ENCODE data around the gene ELL. TPM values are rescaled to one million over a fixed set of nuclear protein-coding genes. Genes with fewer than 3 reads are reported as not detected.

Gene ELL
- polyA plus RNA-seq, 1 of the 3 experiments (the other 2 are of a cell fraction), result 7.4 TPM

DNA sequence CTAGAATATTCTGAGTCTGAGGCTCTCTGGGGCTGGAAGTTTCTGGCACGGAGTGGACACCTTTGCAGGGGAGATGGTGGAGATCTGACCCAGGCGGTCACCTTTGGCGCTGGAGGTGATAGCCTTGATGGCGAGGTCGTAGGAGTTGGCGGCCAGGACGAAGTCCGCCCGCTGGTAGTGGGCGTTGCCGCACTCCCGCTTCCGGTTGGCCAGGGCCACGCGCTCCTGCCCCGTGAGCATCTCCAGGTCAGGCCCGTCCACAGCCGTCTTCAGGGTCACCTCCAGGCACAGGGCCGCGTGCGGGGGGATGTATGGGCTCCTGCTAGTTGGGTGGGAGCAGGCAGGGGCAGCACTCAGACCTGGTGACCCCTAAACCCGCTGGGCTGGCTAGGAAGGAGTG lies 16.2 kb upstream of the ELL start:
- POLR2A ChIA-PET, result interaction anchor here (0.6 kb wide), 1 partner anchor 8 kb away, joined by 5 read pairs; no protein-coding TSS in a partner anchor
- no peak for DNase-seq
- Histone ChIP-seq H3K36me3 (replicated peaks in 1 of 2; ENCODE audit: control insufficient read depth in 1 of 2, insufficient read depth in 2 of 2, low read length in 1 of 2) (peaks cover 16 to 31% of the 10 kb centered on the region in 2 experiments), H3K9me3 (no peaks in the 10 kb centered on the region), H3K9ac (no peak overlapping the region), H3K79me2 (ENCODE audit: insufficient read depth) (peaks cover 17% of the 10 kb centered on the region), H3K27me3 (ENCODE audit: insufficient read depth) (no peaks in the 10 kb centered on the region), H3K4me3 (ENCODE audit: low read depth in 2 of 2, low read length in 1 of 2) (no peak overlapping the region), H3K27ac (ENCODE audit: low read depth in 2 of 2, low read length in 1 of 2) (no peak overlapping the region), H3K9me2 (no peaks in the 10 kb centered on the region), H3K4me1 (ENCODE audit: control insufficient read depth in 1 of 2, insufficient read depth in 2 of 2, low read depth in 1 of 2, low read length in 1 of 2) (peaks cover 0 to 10% of the 10 kb centered on the region in 2 experiments; a peak in 1 of 4 replicates), H3F3A (replicated peaks; ENCODE audit: insufficient read depth) (peaks cover 4% of the 10 kb centered on the region), H4K20me1 (ENCODE audit: insufficient read depth) (no peaks in the 10 kb centered on the region), H3K4me2 (no peak overlapping the region), H2AFZ (ENCODE audit: low read depth) (no peak overlapping the region)
- WGBS (ENCODE audit: low lambda C conversion rate), result 95% methylated on average over 13 of the region's 22 CpGs
- TF ChIP-seq, protein P1, sequence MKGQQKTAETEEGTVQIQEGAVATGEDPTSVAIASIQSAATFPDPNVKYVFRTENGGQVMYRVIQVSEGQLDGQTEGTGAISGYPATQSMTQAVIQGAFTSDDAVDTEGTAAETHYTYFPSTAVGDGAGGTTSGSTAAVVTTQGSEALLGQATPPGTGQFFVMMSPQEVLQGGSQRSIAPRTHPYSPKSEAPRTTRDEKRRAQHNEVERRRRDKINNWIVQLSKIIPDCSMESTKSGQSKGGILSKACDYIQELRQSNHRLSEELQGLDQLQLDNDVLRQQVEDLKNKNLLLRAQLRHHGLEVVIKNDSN (IDR thresholded peaks at IDR 0.05; ENCODE audit: borderline replicate concordance, low read depth), result no peak
- TF ChIP-seq EZH2phosphoT487 (IDR thresholded peaks at IDR 0.05; ENCODE audit: borderline replicate concordance, low read depth) (no peak), TCF12 (IDR thresholded peaks at IDR 0.05) (no peak), FOSL2 (IDR thresholded peaks at IDR 0.05; ENCODE audit: borderline replicate concordance, low read depth) (no peak), ELF1 (IDR thresholded peaks at IDR 0.05) (no peak), EP300 (IDR thresholded peaks at IDR 0.05; ENCODE audit: borderline replicate concordance in 1 of 2, low read depth in 1 of 2, low read length in 1 of 2) (no peak), YY1 (IDR thresholded peaks at IDR 0.05; ENCODE audit: low read depth) (no peak), FOXM1 (IDR thresholded peaks at IDR 0.05; ENCODE audit: low read depth) (no peak), SMC3 (IDR thresholded peaks at IDR 0.05; ENCODE audit: low read depth, low read length) (no peak), POLR2AphosphoS5 (IDR thresholded peaks at IDR 0.05; ENCODE audit: low read depth, low read length) (no peak), RFX5 (IDR thresholded peaks at IDR 0.05; ENCODE audit: low read length) (no peak)
- TF ChIP-seq, protein P2, sequence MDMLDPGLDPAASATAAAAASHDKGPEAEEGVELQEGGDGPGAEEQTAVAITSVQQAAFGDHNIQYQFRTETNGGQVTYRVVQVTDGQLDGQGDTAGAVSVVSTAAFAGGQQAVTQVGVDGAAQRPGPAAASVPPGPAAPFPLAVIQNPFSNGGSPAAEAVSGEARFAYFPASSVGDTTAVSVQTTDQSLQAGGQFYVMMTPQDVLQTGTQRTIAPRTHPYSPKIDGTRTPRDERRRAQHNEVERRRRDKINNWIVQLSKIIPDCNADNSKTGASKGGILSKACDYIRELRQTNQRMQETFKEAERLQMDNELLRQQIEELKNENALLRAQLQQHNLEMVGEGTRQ (IDR thresholded peaks at IDR 0.05; ENCODE audit: borderline replicate concordance, low read depth, low read length), result no peak
- TF ChIP-seq, protein P3, sequence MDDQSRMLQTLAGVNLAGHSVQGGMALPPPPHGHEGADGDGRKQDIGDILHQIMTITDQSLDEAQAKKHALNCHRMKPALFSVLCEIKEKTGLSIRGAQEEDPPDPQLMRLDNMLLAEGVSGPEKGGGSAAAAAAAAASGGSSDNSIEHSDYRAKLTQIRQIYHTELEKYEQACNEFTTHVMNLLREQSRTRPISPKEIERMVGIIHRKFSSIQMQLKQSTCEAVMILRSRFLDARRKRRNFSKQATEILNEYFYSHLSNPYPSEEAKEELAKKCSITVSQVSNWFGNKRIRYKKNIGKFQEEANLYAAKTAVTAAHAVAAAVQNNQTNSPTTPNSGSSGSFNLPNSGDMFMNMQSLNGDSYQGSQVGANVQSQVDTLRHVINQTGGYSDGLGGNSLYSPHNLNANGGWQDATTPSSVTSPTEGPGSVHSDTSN (IDR thresholded peaks at IDR 0.05), result no peak
- CTCF ChIA-PET, result interaction anchor here (2.8 kb wide), 1 partner anchor 15 kb away, joined by 8 read pairs; the partner anchor contains the start of gene ELL

DNA sequence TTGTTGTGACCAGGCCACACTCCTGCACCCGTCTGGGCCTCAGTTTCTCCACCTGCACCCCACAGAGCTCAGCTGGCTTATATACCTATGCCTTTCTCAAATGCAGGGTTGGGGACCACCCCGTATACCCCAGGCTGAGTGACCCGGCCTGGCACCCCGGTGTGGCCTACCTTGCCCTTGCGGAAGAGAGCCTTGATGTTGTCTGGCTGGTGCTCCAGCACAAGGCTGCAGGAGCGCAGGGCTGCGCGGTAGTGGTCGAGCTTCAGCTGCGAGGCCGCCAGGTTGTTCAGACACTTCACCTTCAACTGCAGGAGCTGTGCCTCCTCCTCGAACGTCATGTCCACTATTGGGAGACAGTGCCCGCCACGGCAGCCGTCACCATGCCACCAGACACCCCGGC lies 15.6 kb upstream of the ELL start:
- Histone ChIP-seq H3K79me2 (ENCODE audit: insufficient read depth) (peaks cover 14% of the 10 kb centered on the region), H3K4me2 (no peak overlapping the region), H3K9me3 (no peaks in the 10 kb centered on the region), H3F3A (replicated peaks; ENCODE audit: insufficient read depth) (peaks cover 4% of the 10 kb centered on the region), H3K9me2 (no peaks in the 10 kb centered on the region), H3K27ac (ENCODE audit: low read depth in 2 of 2, low read length in 1 of 2) (no peak overlapping the region), H3K27me3 (ENCODE audit: insufficient read depth) (no peaks in the 10 kb centered on the region), H3K9ac (no peak overlapping the region), H3K36me3 (replicated peaks in 1 of 2; ENCODE audit: control insufficient read depth in 1 of 2, insufficient read depth in 2 of 2, low read length in 1 of 2) (peaks cover 18 to 37% of the 10 kb centered on the region in 2 experiments), H4K20me1 (ENCODE audit: insufficient read depth) (no peaks in the 10 kb centered on the region), H3K4me1 (ENCODE audit: control insufficient read depth in 1 of 2, insufficient read depth in 2 of 2, low read depth in 1 of 2, low read length in 1 of 2) (peaks cover 0 to 8% of the 10 kb centered on the region in 2 experiments; a peak in 1 of 4 replicates), H2AFZ (ENCODE audit: low read depth) (no peak overlapping the region), H3K4me3 (ENCODE audit: low read depth in 2 of 2, low read length in 1 of 2) (no peak overlapping the region)
- CTCF ChIA-PET, result interaction anchor here (1.0 to 2.8 kb wide), 2 partner anchors 10 to 15 kb away, joined by 3 to 8 read pairs; partner anchors contain the start of gene ELL
- no peak for DNase-seq
- 89% methylated on average over 5 of the region's 17 CpGs for WGBS (ENCODE audit: low lambda C conversion rate)
- TF ChIP-seq POLR2AphosphoS5 (IDR thresholded peaks at IDR 0.05; ENCODE audit: low read depth, low read length) (no peak), TAF1 (IDR thresholded peaks at IDR 0.05; ENCODE audit: borderline replicate concordance, low read depth, low read length) (no peak), JUND (IDR thresholded peaks at IDR 0.05) (no peak), TCF12 (IDR thresholded peaks at IDR 0.05) (no peak), FOXM1 (IDR thresholded peaks at IDR 0.05; ENCODE audit: low read depth) (no peak), CHD2 (IDR thresholded peaks at IDR 0.05; ENCODE audit: low read length, partially characterized antibody) (no peak), RXRA (IDR thresholded peaks at IDR 0.05; ENCODE audit: borderline replicate concordance, low read depth) (no peak), FOXJ3 (CRISPR knock-in tag; IDR thresholded peaks at IDR 0.05) (no peak), MEF2A (IDR thresholded peaks at IDR 0.05; ENCODE audit: borderline replicate concordance, low read depth) (no peak), MXI1 (IDR thresholded peaks at IDR 0.05; ENCODE audit: low read depth, low read length) (no peak), NRF1 (IDR thresholded peaks at IDR 0.05; ENCODE audit: low read depth, low read length) (no peak), FOSL2 (IDR thresholded peaks at IDR 0.05; ENCODE audit: borderline replicate concordance, low read depth) (no peak), SIN3A (IDR thresholded peaks at IDR 0.05; ENCODE audit: borderline replicate concordance, low read depth, low read length) (no peak), EZH2phosphoT487 (IDR thresholded peaks at IDR 0.05; ENCODE audit: borderline replicate concordance, low read depth) (no peak)
- TF ChIP-seq, protein P4, sequence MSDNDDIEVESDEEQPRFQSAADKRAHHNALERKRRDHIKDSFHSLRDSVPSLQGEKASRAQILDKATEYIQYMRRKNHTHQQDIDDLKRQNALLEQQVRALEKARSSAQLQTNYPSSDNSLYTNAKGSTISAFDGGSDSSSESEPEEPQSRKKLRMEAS (IDR thresholded peaks at IDR 0.05; ENCODE audit: low read depth), result no peak
- TF ChIP-seq, protein P5, sequence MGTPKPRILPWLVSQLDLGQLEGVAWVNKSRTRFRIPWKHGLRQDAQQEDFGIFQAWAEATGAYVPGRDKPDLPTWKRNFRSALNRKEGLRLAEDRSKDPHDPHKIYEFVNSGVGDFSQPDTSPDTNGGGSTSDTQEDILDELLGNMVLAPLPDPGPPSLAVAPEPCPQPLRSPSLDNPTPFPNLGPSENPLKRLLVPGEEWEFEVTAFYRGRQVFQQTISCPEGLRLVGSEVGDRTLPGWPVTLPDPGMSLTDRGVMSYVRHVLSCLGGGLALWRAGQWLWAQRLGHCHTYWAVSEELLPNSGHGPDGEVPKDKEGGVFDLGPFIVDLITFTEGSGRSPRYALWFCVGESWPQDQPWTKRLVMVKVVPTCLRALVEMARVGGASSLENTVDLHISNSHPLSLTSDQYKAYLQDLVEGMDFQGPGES (IDR thresholded peaks at IDR 0.05; ENCODE audit: low read depth, low read length), result no peak
- TF ChIP-seq, protein P2 (IDR thresholded peaks at IDR 0.05; ENCODE audit: borderline replicate concordance, low read depth, low read length), result no peak
- POLR2A ChIA-PET, result no interaction called here
